Measurements from ENCODE around the gene JARID2.

DNA sequence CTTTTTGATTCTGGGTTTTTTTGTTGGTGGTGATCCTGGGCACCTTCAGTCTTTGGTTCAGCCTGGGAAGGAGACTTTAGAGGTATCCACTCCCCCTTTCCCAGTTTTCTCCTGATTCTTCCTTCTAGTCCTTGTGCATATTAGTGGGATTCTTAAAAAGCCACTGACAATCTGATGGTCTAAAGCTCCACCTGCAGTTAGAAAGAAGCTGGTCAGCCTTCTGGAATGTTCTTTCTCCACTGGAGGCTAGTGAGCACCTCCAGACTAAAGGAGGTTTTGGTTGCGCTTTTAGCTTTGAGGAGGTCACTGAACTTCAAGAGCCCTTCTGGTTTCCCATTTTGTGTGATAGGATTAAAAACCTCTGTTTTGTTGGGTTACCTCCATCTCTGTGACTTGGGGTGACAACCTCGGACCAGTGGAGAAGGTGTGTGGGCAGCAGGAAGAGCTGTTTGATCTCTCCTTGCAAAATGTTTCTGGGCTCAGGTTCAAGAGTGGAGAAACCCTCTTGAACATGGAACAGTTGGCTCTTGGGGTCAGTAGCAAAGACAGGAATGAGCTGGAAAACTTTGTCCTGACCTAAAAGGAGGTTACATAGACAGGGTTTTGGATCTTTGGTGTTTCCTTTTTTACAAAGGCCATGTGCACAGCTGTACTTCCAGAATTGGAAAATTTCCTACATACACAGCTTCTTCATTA lies 29.0 kb downstream of the JARID2 start:
- TF ChIP-seq, protein P1, sequence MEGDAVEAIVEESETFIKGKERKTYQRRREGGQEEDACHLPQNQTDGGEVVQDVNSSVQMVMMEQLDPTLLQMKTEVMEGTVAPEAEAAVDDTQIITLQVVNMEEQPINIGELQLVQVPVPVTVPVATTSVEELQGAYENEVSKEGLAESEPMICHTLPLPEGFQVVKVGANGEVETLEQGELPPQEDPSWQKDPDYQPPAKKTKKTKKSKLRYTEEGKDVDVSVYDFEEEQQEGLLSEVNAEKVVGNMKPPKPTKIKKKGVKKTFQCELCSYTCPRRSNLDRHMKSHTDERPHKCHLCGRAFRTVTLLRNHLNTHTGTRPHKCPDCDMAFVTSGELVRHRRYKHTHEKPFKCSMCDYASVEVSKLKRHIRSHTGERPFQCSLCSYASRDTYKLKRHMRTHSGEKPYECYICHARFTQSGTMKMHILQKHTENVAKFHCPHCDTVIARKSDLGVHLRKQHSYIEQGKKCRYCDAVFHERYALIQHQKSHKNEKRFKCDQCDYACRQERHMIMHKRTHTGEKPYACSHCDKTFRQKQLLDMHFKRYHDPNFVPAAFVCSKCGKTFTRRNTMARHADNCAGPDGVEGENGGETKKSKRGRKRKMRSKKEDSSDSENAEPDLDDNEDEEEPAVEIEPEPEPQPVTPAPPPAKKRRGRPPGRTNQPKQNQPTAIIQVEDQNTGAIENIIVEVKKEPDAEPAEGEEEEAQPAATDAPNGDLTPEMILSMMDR (IDR thresholded peaks at IDR 0.05; ENCODE audit: low read length), result peak; percentile 31
- no peak for TF ChIP-seq EZH2 (optimal IDR thresholded peaks at IDR 0.05; ENCODE audit: low read depth, low read length)
